Fibroblast of peridontal ligament (primary cell): ENCODE measurements around the gene BLOC1S4.
"Not testable (repeated sequence)": the region's sequence is repeated elsewhere in the genome, so short reads cannot be mapped to it uniquely, and the experiment has no call there.

Source experiments
- DNase-seq: peaks from one replicate; pipeline ENCODE4 v3.0.0-alpha.2; 2010; ENCODE audit errors: extremely low read depth

Gene BLOC1S4

GRCh38 chr4:6718932-6719610 is 3.1 kb downstream of the BLOC1S4 start:
- no peak for DNase-seq

GRCh38 chr4:6719611-6720179 is 3.7 kb downstream of the BLOC1S4 start:
- DNase-seq, result no peak

- DNase-seq, result peak; percentile 73
Observed at GRCh38 chr4:6720202-6720699, 4.3 kb downstream of the BLOC1S4 start.

GRCh38 chr4:6721121-6721520 is 5.1 kb downstream of the BLOC1S4 start:
- DNase-seq, result no peak

GRCh38 chr4:6722891-6723290 is 6.9 kb downstream of the BLOC1S4 start:
- DNase-seq, result no peak

GRCh38 chr4:6723851-6724250 is 7.9 kb downstream of the BLOC1S4 start:
- no peak for DNase-seq

- no peak for DNase-seq
Observed at GRCh38 chr4:6724421-6725111, 8.6 kb downstream of the BLOC1S4 start.

- DNase-seq, result not testable (repeated sequence)
Observed at GRCh38 chr4:6725427-6725961, 9.5 kb downstream of the BLOC1S4 start.

- DNase-seq, result peak; percentile 53
Observed at GRCh38 chr4:6727081-6727942, 11.3 kb downstream of the BLOC1S4 start.

- DNase-seq, result no peak
Observed at GRCh38 chr4:6727943-6728250, 11.9 kb downstream of the BLOC1S4 start.

GRCh38 chr4:6728320-6729029 is 12.5 kb downstream of the BLOC1S4 start:
- DNase-seq, result no peak

GRCh38 chr4:6730603-6731317 is 14.8 kb downstream of the BLOC1S4 start:
- no peak for DNase-seq

- no peak for DNase-seq
Observed at GRCh38 chr4:6731318-6731675, 15.3 kb downstream of the BLOC1S4 start.

GRCh38 chr4:6731780-6732179 is 15.8 kb downstream of the BLOC1S4 start:
- no peak for DNase-seq

- DNase-seq, result peak; percentile 87
Observed at GRCh38 chr4:6732441-6733357, 16.7 kb downstream of the BLOC1S4 start.

GRCh38 chr4:6733358-6734164 is 17.6 kb downstream of the BLOC1S4 start:
- no peak for DNase-seq

GRCh38 chr4:6734165-6734786 is 18.3 kb downstream of the BLOC1S4 start:
- DNase-seq, result no peak

GRCh38 chr4:6739920-6740319 is 23.9 kb downstream of the BLOC1S4 start:
- DNase-seq, result no peak
